Neural progenitor cell (in vitro differentiated cells): ENCODE measurements around the gene HCFC1. TPM values are rescaled to one million over a fixed set of nuclear protein-coding genes. Genes with fewer than 3 reads are reported as not detected.

ENCODE experiments used
- DNase-seq: peaks from one replicate; pipeline ENCODE4 v3.0.0-alpha.2; 2016; ENCODE audit warnings: low spot score
- H2AFZ ChIP-seq: fragments of 200-600 bp; sonication (generic); replicated peaks from 2 replicates; pipeline ENCODE4 v1.6.1; 2016; ENCODE audit warnings: antibody characterized with exemption
- H3F3A ChIP-seq: fragments of 200-600 bp; sonication (generic); 2 replicates; pipeline ENCODE4 v1.6.1; 2016; ENCODE audit warnings: antibody characterized with exemption, low read depth
- H3K27ac ChIP-seq: fragments of 200-600 bp; sonication (generic); 2 replicates; pipeline ENCODE4 v1.5.1; 2016; ENCODE audit warnings: mild to moderate bottlenecking
- H3K27me3 ChIP-seq: fragments of 200-600 bp; sonication (generic); 2 replicates; pipeline ENCODE4 v1.6.1; 2016; ENCODE audit warnings: mild to moderate bottlenecking, moderate library complexity
- H3K36me3 ChIP-seq: fragments of 200-600 bp; sonication (generic); 2 replicates; pipeline ENCODE4 v1.5.1; 2016
- H3K4me1 ChIP-seq: fragments of 200-600 bp; sonication (generic); 2 replicates; pipeline ENCODE4 v1.6.1; 2016; ENCODE audit warnings: mixed run types
- H3K4me2 ChIP-seq: fragments of 200-600 bp; sonication (generic); 2 replicates; pipeline ENCODE4 v1.6.1; 2016
- H3K4me3 ChIP-seq: fragments of 200-600 bp; sonication (generic); 2 replicates; pipeline ENCODE4 v1.5.1; 2016
- H3K79me2 ChIP-seq: fragments of 200-600 bp; sonication (generic); 2 replicates; pipeline ENCODE4 v1.6.1; 2016; ENCODE audit warnings: low read depth
- H3K9ac ChIP-seq: fragments of 200-600 bp; sonication (generic); 2 replicates; pipeline ENCODE4 v1.6.1; 2016
- H3K9me3 ChIP-seq: fragments of 200-600 bp; sonication (generic); 2 replicates; pipeline ENCODE4 v1.5.1; 2016; ENCODE audit warnings: low read depth
- H4K20me1 ChIP-seq: fragments of 200-600 bp; sonication (generic); 2 replicates; pipeline ENCODE4 v1.6.1; 2016; ENCODE audit warnings: low read depth
- H3K27ac Mint-ChIP-seq: 3 replicates; pipeline ENCODE4 v1.8.0; 2021; ENCODE audit warnings: mixed read lengths
- H3K27me3 Mint-ChIP-seq: 2 replicates; pipeline ENCODE4 v1.8.0; 2022; ENCODE audit warnings: low read depth, mild to moderate bottlenecking, inconsistent platforms, moderate library complexity, mixed read lengths; ENCODE audit not compliant: insufficient read depth
- H3K36me3 Mint-ChIP-seq: 3 replicates; pipeline ENCODE4 v1.8.0; 2021; ENCODE audit warnings: mixed read lengths
- H3K4me1 Mint-ChIP-seq: 3 replicates; pipeline ENCODE4 v1.8.0; 2021; ENCODE audit warnings: mixed read lengths
- H3K4me3 Mint-ChIP-seq: 3 replicates; pipeline ENCODE4 v1.8.0; 2021; ENCODE audit warnings: mild to moderate bottlenecking, moderate library complexity, mixed read lengths
- H3K9me3 Mint-ChIP-seq: 3 replicates; pipeline ENCODE4 v1.8.0; 2020; ENCODE audit warnings: mixed read lengths
- CTCF ChIP-seq: fragments of 200-600 bp; sonication (generic); IDR thresholded peaks from 2 replicates; pipeline ENCODE4 v1.5.1; 2017; ENCODE audit warnings: antibody characterized with exemption, mild to moderate bottlenecking
- EZH2 ChIP-seq: fragments of 200-600 bp; sonication (generic); IDR thresholded peaks from 2 replicates; pipeline ENCODE4 v1.6.1; 2017; ENCODE audit warnings: antibody characterized with exemption, mild to moderate bottlenecking, moderate library complexity
- EZH2phosphoT487 ChIP-seq: fragments of 200-600 bp; sonication (generic); IDR thresholded peaks from 2 replicates; pipeline ENCODE4 v1.6.1; 2017; ENCODE audit warnings: antibody characterized with exemption
- total RNA-seq: library from RNA; depleted of rRNA; stranded (reverse); fragments of >200 nt; gene quantifications from 2 replicates; pipeline ENCODE4 v1.2.3, GENCODE V29; 2015; ENCODE audit warnings: low replicate concordance

Gene HCFC1
- total RNA-seq, 1 donor from 2014 or later = 20.7 TPM

DNA sequence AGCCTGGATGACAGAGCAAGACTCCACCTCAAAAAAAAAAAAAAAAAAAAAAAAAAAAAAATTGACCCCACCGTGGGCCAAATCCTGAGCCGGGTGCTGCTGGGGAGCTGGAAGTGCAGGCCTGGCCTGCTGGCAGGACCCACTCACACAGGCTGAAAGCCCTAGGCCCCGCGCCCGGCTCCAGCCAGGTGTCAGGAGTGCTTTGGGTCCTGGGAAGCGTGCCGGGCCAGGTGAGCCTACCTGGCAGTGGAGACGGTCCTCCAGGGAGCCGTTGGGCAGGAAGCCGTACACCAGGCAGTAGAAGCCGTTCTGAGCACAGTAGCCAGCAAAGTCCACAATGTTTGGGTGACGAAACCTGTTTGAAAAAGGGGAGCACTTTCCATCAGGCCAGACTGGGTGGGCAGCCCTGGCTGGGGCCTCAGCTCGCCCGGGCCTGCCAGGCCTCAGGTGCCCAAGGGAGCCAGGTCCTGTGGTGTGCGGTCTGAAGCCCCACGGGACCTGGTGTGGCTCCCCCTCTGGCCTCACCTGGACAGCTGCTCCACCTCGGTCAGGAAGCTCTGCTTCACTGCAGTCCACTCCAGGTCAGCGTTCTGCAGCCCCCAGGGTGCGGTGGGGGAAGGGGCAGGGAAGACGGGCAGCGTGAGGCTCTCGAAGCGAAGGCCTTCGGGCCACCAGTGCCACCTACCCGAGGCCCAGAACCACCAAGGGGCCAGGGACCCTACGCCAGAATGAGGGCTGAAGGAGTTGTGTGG, 46.3 kb upstream of the HCFC1 start:
- peaks cover 19% of the 10 kb centered on the region for H3K9me3 Mint-ChIP-seq
- no peak overlapping the region for H3K4me2 ChIP-seq
- no peak overlapping the region for H3K9ac ChIP-seq
- no peak overlapping the region for H3K4me3 Mint-ChIP-seq
- DNase-seq = no peak
- H4K20me1 ChIP-seq = no peaks in the 10 kb centered on the region
- H3K27ac ChIP-seq = no peak overlapping the region
- TF ChIP-seq EZH2phosphoT487 = no peak
- no peak for TF ChIP-seq EZH2
- TF ChIP-seq CTCF = no peak
- no peaks in the 10 kb centered on the region for H3F3A ChIP-seq
- H3K9me3 ChIP-seq = no peaks in the 10 kb centered on the region
- H3K27ac Mint-ChIP-seq = no peak overlapping the region
- no peak overlapping the region for H3K4me3 ChIP-seq
- H3K27me3 ChIP-seq = no peaks in the 10 kb centered on the region
- no peaks in the 10 kb centered on the region for H3K27me3 Mint-ChIP-seq
- H3K4me1 ChIP-seq = no peaks in the 10 kb centered on the region
- H3K4me1 Mint-ChIP-seq = peaks cover 21% of the 10 kb centered on the region
- no peaks in the 10 kb centered on the region for H3K79me2 ChIP-seq
- no peak overlapping the region for H2AFZ ChIP-seq
- H3K36me3 ChIP-seq = no peaks in the 10 kb centered on the region
- H3K36me3 Mint-ChIP-seq = peaks cover 3% of the 10 kb centered on the region

DNA sequence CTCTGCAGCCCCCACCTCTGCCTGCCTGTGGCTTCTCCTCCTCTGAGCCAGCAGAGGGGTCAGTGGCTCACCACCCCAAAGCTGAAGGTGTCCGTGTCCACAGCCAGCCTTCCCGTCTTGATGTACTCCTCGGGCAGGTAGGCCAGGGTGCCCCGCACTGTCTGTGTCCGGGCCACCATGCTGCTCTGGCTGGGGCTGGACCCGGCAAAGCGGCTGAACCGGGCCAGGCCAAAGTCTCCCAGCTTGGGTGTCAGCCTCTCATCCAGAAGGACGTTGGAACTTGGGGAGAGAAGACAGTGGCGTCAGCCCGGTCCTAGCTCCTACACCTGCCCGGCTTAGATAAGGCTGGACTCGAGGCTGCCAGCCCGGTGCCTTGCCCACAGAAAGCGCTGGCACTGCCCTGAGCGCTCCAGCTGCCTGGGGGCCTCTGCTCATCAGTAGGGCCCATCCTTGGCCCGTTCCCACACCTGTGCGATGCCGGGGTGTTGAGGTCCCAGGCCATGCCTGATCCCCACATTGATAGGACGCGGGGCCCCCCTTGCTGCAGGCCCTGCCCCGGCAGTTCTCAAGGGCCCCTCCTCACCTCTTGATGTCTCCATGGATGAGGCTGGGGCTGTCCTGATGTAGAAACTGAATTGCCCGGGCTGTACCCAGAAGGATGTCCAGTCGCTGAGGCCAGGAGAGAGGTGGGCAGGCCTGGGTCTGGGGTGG, 44.9 kb upstream of the HCFC1 start:
- Histone ChIP-seq H4K20me1 (no peaks in the 10 kb centered on the region), H3K27me3 (no peaks in the 10 kb centered on the region), H3K36me3 (no peaks in the 10 kb centered on the region), H3K27ac (no peak overlapping the region), H2AFZ (no peak overlapping the region), H3F3A (no peaks in the 10 kb centered on the region), H3K4me2 (no peak overlapping the region), H3K9ac (no peak overlapping the region), H3K9me3 (no peaks in the 10 kb centered on the region), H3K4me3 (no peak overlapping the region), H3K4me1 (no peaks in the 10 kb centered on the region), H3K79me2 (no peaks in the 10 kb centered on the region)
- Mint-ChIP-seq H3K4me1 (peaks cover 17% of the 10 kb centered on the region), H3K27ac (no peak overlapping the region), H3K36me3 (peaks cover 3% of the 10 kb centered on the region), H3K27me3 (no peaks in the 10 kb centered on the region), H3K4me3 (no peak overlapping the region), H3K9me3 (peaks cover 19% of the 10 kb centered on the region)
- no peak for TF ChIP-seq EZH2
- no peak for TF ChIP-seq EZH2phosphoT487
- no peak for TF ChIP-seq CTCF
- DNase-seq = no peak

DNA sequence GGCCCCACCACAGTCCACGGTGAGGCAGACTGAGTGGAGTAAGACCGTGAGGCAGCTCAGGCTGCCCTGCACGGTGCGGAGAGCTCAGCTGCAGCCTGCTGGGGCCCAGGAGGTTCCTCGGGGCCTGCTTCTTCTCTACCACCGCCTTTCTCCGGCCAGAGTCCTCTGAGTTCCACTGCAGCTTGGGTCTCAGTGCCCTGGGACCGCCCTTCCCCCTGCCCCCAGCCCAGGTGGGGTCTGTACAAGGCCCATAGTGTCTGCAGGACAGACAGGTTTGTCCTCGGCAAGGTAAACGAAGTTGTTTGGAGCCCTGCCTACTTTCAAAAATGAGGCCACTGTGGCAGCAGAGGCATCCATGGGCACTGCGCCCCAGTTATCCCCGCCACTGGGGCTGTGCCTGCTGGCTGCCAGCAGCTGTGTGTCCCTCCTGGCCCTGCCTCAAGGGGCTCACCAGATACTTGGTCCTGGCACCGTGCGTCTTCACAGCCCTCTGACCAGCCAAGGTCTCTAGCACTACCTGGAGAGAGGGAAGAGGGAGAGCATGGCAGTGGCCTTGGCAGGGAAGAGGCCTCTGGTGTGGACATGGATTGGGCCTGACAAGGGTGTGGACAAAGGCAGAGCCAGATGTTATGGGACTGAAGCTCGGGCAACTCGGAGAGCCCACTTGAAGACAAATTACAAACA, 44.1 kb upstream of the HCFC1 start:
- Histone ChIP-seq H3K36me3 (no peaks in the 10 kb centered on the region), H3K27ac (no peak overlapping the region), H3K79me2 (no peaks in the 10 kb centered on the region), H2AFZ (no peak overlapping the region), H4K20me1 (no peaks in the 10 kb centered on the region), H3K4me3 (no peak overlapping the region), H3K9me3 (no peaks in the 10 kb centered on the region), H3K4me1 (no peaks in the 10 kb centered on the region), H3K9ac (no peak overlapping the region), H3F3A (no peaks in the 10 kb centered on the region), H3K27me3 (no peaks in the 10 kb centered on the region), H3K4me2 (no peak overlapping the region)
- peaks cover 19% of the 10 kb centered on the region for H3K9me3 Mint-ChIP-seq
- H3K4me1 Mint-ChIP-seq = peaks cover 13% of the 10 kb centered on the region
- peaks cover 3% of the 10 kb centered on the region for H3K36me3 Mint-ChIP-seq
- DNase-seq = no peak
- H3K4me3 Mint-ChIP-seq = no peak overlapping the region
- H3K27me3 Mint-ChIP-seq = no peaks in the 10 kb centered on the region
- no peak overlapping the region for H3K27ac Mint-ChIP-seq
- no peak for TF ChIP-seq EZH2phosphoT487
- no peak for TF ChIP-seq EZH2
- no peak for TF ChIP-seq CTCF
